Astrocyte (in vitro differentiated cells and primary cell): ENCODE measurements around the gene COL11A2. TPM values are rescaled to one million over a fixed set of nuclear protein-coding genes. Genes with fewer than 3 reads are reported as not detected.

Experiments used
- DNase-seq: peaks from one replicate; pipeline ENCODE4 v3.0.0-alpha.2; 2010; ENCODE audit warnings: low read depth
- FAIRE-seq: peaks from 2 replicates; lab custom pipeline; 2011; peaks lifted over from hg19 to GRCh38; lab: Jason Lieb, UNC
- H2AFZ ChIP-seq: 2 replicates; pipeline ENCODE4 v1.6.0; 2012; ENCODE audit warnings: low read depth, low read length, inconsistent platforms
- H3K27ac ChIP-seq: 2 replicates; pipeline ENCODE4 v1.5.1; 2011; ENCODE audit warnings: low read depth, low read length, inconsistent platforms
- H3K27me3 ChIP-seq: 2 replicates; pipeline ENCODE4 v1.6.0; 2011; ENCODE audit warnings: low read length, inconsistent platforms; ENCODE audit not compliant: insufficient read depth
- H3K36me3 ChIP-seq: 2 replicates; pipeline ENCODE4 v1.5.1; 2011; ENCODE audit warnings: low read length, inconsistent platforms; ENCODE audit not compliant: insufficient read depth
- H3K4me1 ChIP-seq: 2 replicates; pipeline ENCODE4 v1.5.1; 2011; ENCODE audit warnings: low read length, inconsistent platforms; ENCODE audit not compliant: insufficient read depth
- H3K4me2 ChIP-seq: 2 replicates; pipeline ENCODE4 v1.6.0; 2012; ENCODE audit warnings: low read length, inconsistent platforms
- H3K4me3 ChIP-seq: 2 replicates; pipeline ENCODE4 v1.5.1; 2011; ENCODE audit warnings: low read depth, mild to moderate bottlenecking, low read length, inconsistent platforms; ENCODE audit not compliant: insufficient read depth
- H3K79me2 ChIP-seq: 2 replicates; pipeline ENCODE4 v1.6.0; 2012; ENCODE audit warnings: mild to moderate bottlenecking, low read length, inconsistent platforms; ENCODE audit not compliant: insufficient read depth
- H3K9ac ChIP-seq: 2 replicates; pipeline ENCODE4 v1.6.0; 2012; ENCODE audit warnings: mild to moderate bottlenecking, low read length, inconsistent platforms
- H3K9me3 ChIP-seq: 2 replicates; pipeline ENCODE4 v1.5.1; 2012; ENCODE audit warnings: low read depth, mild to moderate bottlenecking, low read length, inconsistent platforms; ENCODE audit not compliant: insufficient read depth
- H4K20me1 ChIP-seq: 2 replicates; pipeline ENCODE4 v1.6.0; 2012; ENCODE audit warnings: low read length, inconsistent platforms; ENCODE audit not compliant: insufficient read depth
- H3K27ac Mint-ChIP-seq: one replicate; pipeline ENCODE4 v1.8.0; 2021; ENCODE audit warnings: mild to moderate bottlenecking, mixed read lengths; ENCODE audit not compliant: unreplicated experiment
- H3K27me3 Mint-ChIP-seq: one replicate; pipeline ENCODE4 v1.8.0; 2021; ENCODE audit warnings: low read depth, mixed read lengths; ENCODE audit not compliant: unreplicated experiment
- H3K36me3 Mint-ChIP-seq: one replicate; pipeline ENCODE4 v1.8.0; 2021; ENCODE audit warnings: low read depth, mixed read lengths; ENCODE audit not compliant: unreplicated experiment
- H3K4me1 Mint-ChIP-seq: one replicate; pipeline ENCODE4 v1.8.0; 2021; ENCODE audit warnings: low read depth, mixed read lengths; ENCODE audit not compliant: unreplicated experiment
- H3K4me3 Mint-ChIP-seq: one replicate; pipeline ENCODE4 v1.8.0; 2021; ENCODE audit warnings: mild to moderate bottlenecking, moderate library complexity, mixed read lengths; ENCODE audit not compliant: unreplicated experiment
- H3K9me3 Mint-ChIP-seq: one replicate; pipeline ENCODE4 v1.8.0; 2021; ENCODE audit warnings: mild to moderate bottlenecking, mixed read lengths; ENCODE audit not compliant: unreplicated experiment
- CTCF ChIP-seq: IDR thresholded peaks from 2 replicates; pipeline ENCODE4 v1.5.1; 2011; ENCODE audit warnings: low read depth, mild to moderate bottlenecking, inconsistent platforms, low read length, moderate library complexity; ENCODE audit not compliant: insufficient read depth
- EZH2 ChIP-seq: IDR thresholded peaks from 2 replicates; pipeline ENCODE4 v1.6.1; 2012; ENCODE audit warnings: mild to moderate bottlenecking, low read length, inconsistent platforms; ENCODE audit not compliant: insufficient read depth
- total RNA-seq: library from RNA; stranded (reverse); gene quantifications from 2 replicates; pipeline ENCODE4 v1.2.1, GENCODE V29; 2021

COL11A2 gene
- total RNA-seq, 1 donor from 2014 or later: 1.3 TPM

- no peak overlapping the region for H3K27ac Mint-ChIP-seq
- H4K20me1 ChIP-seq: no peaks in the 10 kb centered on the region
- peak overlapping the region; percentile 70 for H3K9ac ChIP-seq
- H3K36me3 Mint-ChIP-seq: no peaks in the 10 kb centered on the region
- no peaks in the 10 kb centered on the region for H3K9me3 Mint-ChIP-seq
- peaks cover 16% of the 10 kb centered on the region for H3K4me1 ChIP-seq
- H3K4me2 ChIP-seq: peak overlapping the region; percentile 85
- TF ChIP-seq CTCF (no peak), EZH2 (no peak)
- no peaks in the 10 kb centered on the region for H3K36me3 ChIP-seq
- peaks cover 32% of the 10 kb centered on the region for H3K27me3 Mint-ChIP-seq
- no peak overlapping the region for H3K27ac ChIP-seq
- H3K27me3 ChIP-seq: peaks cover 2% of the 10 kb centered on the region
- no peaks in the 10 kb centered on the region for H3K79me2 ChIP-seq
- peak overlapping the region; percentile 82 for H2AFZ ChIP-seq
- H3K4me3 Mint-ChIP-seq: peak overlapping the region; percentile 80
- DNase-seq (peak; percentile 95), FAIRE-seq (no peak)
- no peaks in the 10 kb centered on the region for H3K9me3 ChIP-seq
- peaks cover 4% of the 10 kb centered on the region for H3K4me1 Mint-ChIP-seq
- H3K4me3 ChIP-seq: peak overlapping the region; percentile 52
Observed at GRCh38 chr6:33160728-33161344, 31.4 kb downstream of the COL11A2 start.

GRCh38 chr6:33160096-33160495, 32.2 kb downstream of the COL11A2 start:
- Histone ChIP-seq H4K20me1 (no peaks in the 10 kb centered on the region), H3K27ac (no peak overlapping the region), H3K4me1 (peaks cover 16% of the 10 kb centered on the region), H3K9me3 (no peaks in the 10 kb centered on the region), H2AFZ (no peak overlapping the region), H3K36me3 (no peaks in the 10 kb centered on the region), H3K79me2 (no peaks in the 10 kb centered on the region), H3K4me3 (no peak overlapping the region), H3K4me2 (no peak overlapping the region), H3K27me3 (peaks cover 2% of the 10 kb centered on the region), H3K9ac (no peak overlapping the region)
- FAIRE-seq (no peak), DNase-seq (no peak)
- Mint-ChIP-seq H3K36me3 (no peaks in the 10 kb centered on the region), H3K27ac (no peak overlapping the region), H3K27me3 (peaks cover 26% of the 10 kb centered on the region), H3K4me1 (peaks cover 4% of the 10 kb centered on the region), H3K4me3 (no peak overlapping the region), H3K9me3 (no peaks in the 10 kb centered on the region)
- TF ChIP-seq EZH2 (no peak), CTCF (no peak)

GRCh38 chr6:33156964-33157363, 35.3 kb downstream of the COL11A2 start:
- H3K4me1 ChIP-seq: peaks cover 14% of the 10 kb centered on the region
- no peak for TF ChIP-seq EZH2
- TF ChIP-seq CTCF: no peak
- H3K36me3 ChIP-seq: no peaks in the 10 kb centered on the region
- H3K27me3 ChIP-seq: peaks cover 7% of the 10 kb centered on the region
- H3K9me3 ChIP-seq: no peaks in the 10 kb centered on the region
- Mint-ChIP-seq H3K36me3 (no peaks in the 10 kb centered on the region), H3K4me1 (peaks cover 4% of the 10 kb centered on the region), H3K4me3 (no peak overlapping the region), H3K27ac (no peak overlapping the region), H3K9me3 (peaks cover 8% of the 10 kb centered on the region), H3K27me3 (peaks cover 12% of the 10 kb centered on the region)
- no peak for DNase-seq
- H3K4me2 ChIP-seq: no peak overlapping the region
- no peak overlapping the region for H3K9ac ChIP-seq
- no peak for FAIRE-seq
- H4K20me1 ChIP-seq: no peaks in the 10 kb centered on the region
- no peak overlapping the region for H3K27ac ChIP-seq
- no peak overlapping the region for H2AFZ ChIP-seq
- no peak overlapping the region for H3K4me3 ChIP-seq
- H3K79me2 ChIP-seq: no peaks in the 10 kb centered on the region
